Right atrium auricular region (tissue), 2 donors: ENCODE data around the gene GALNT16. TPM values are rescaled to one million over a fixed set of nuclear protein-coding genes. Genes with fewer than 3 reads are reported as not detected.

Experiments
- DNase-seq: peaks from one replicate; pipeline ENCODE4 v3.0.0-alpha.2; 2019; ENCODE audit warnings: low spot score
- H3K27ac ChIP-seq, 2 donors: fragments of 200-600 bp; sonication (generic); 1 replicate in 1 of 2; 2 replicates in 1 of 2; pipeline ENCODE4 v1.5.1; 2016 to 2019
- H3K27me3 ChIP-seq, 2 donors: fragments of 200-600 bp; sonication (generic); one replicate each; pipeline versions ENCODE4 v1.5.1 to v1.6.0; 2017 to 2019
- H3K36me3 ChIP-seq: fragments of 200-600 bp; sonication (generic); one replicate; pipeline ENCODE4 v1.5.1; 2016
- H3K4me1 ChIP-seq, 2 donors: fragments of 200-600 bp; sonication (generic); one replicate each; pipeline versions ENCODE4 v1.5.1 to v1.6.0; 2017 to 2019
- H3K4me3 ChIP-seq, 2 donors: fragments of 200-600 bp; sonication (generic); 1 replicate in 1 of 2; 2 replicates in 1 of 2; pipeline ENCODE4 v1.5.1; 2017 to 2019; ENCODE audit warnings: mild to moderate bottlenecking in 1 of 2, moderate library complexity in 1 of 2
- H3K9me3 ChIP-seq, 2 donors: fragments of 200-600 bp; sonication (generic); one replicate each; pipeline ENCODE4 v1.5.1; 2019
- CTCF ChIP-seq, 2 donors: fragments of 200-600 bp; sonication (generic); IDR thresholded peaks; one replicate each; pipeline ENCODE4 v1.5.1; 2019; ENCODE audit warnings: antibody characterized with exemption in 2 of 2
- total RNA-seq, 2 donors: library from RNA; depleted of rRNA; stranded (reverse); fragments of >200 nt; gene quantifications; one replicate each; pipeline ENCODE4 v1.1.0, GENCODE V29; 2016

GALNT16 gene
- total RNA-seq, 2 donors from 2014 or later, result 17.9 to 56.8 TPM

- no peaks in the 10 kb centered on the region for H3K27me3 ChIP-seq
- no peak overlapping the region for H3K27ac ChIP-seq
- H3K9me3 ChIP-seq, result no peaks in the 10 kb centered on the region
- no peak for TF ChIP-seq CTCF (IDR thresholded peaks at IDR 0.05)
- H3K4me3 ChIP-seq, result no peak overlapping the region
- H3K4me1 ChIP-seq, result no peaks in the 10 kb centered on the region
- no peak for DNase-seq
- no peaks in the 10 kb centered on the region for H3K36me3 ChIP-seq
Observed at GRCh38 chr14:69363964-69364363, 104.0 kb downstream of the GALNT16 start.

DNA sequence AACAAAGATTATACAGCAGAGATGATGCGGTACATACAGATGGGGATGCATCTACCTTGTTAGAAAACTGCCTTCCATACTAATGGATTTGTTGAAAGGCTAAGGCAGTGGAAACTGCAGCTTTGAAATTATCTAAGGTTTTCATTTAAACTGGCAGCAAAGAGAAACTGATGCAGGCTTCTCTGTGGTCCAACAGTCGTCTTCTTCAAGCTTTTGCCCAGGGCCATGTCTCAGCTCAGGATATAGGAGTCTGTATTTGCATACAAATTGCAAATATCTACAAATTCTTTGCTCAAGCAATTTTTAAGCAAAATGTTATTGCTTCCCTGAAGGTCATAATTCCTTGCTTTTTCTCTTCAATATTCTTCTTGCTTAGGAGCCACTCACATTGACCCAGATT lies 104.4 kb downstream of the GALNT16 start:
- no peak for TF ChIP-seq CTCF (IDR thresholded peaks at IDR 0.05)
- Histone ChIP-seq H3K27ac (no peak overlapping the region), H3K9me3 (no peaks in the 10 kb centered on the region), H3K36me3 (no peaks in the 10 kb centered on the region), H3K4me1 (no peaks in the 10 kb centered on the region), H3K27me3 (no peaks in the 10 kb centered on the region), H3K4me3 (no peak overlapping the region)
- DNase-seq, result no peak

DNA sequence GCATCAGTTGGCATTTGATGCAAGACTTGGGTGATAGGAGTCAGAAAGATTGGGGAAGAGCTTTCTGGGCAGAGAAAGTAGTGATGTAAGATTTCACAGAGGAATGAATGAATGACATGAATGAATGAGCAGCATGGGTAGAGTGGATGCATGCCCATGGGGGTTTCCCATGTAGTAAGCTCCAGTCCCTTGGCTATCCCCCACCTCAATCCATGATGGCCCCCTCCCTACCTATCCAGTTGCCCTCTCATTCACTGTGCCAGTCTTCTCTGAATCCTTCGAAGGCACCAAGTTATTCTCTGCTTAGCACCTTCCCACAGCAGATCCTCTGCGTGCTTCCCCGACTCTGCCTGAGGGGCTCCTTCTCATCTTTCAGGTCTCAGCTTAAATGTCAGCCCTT lies 106.1 kb downstream of the GALNT16 start:
- TF ChIP-seq CTCF (IDR thresholded peaks at IDR 0.05), result no peak
- Histone ChIP-seq H3K9me3 (no peaks in the 10 kb centered on the region), H3K4me1 (no peaks in the 10 kb centered on the region), H3K36me3 (no peaks in the 10 kb centered on the region), H3K27ac (no peak overlapping the region), H3K4me3 (no peak overlapping the region), H3K27me3 (no peaks in the 10 kb centered on the region)
- DNase-seq, result no peak

- Histone ChIP-seq H3K4me3 (no peak overlapping the region), H3K36me3 (no peaks in the 10 kb centered on the region), H3K4me1 (no peaks in the 10 kb centered on the region), H3K27ac (no peak overlapping the region), H3K9me3 (no peaks in the 10 kb centered on the region), H3K27me3 (no peaks in the 10 kb centered on the region)
- no peak for DNase-seq
- no peak for TF ChIP-seq CTCF (IDR thresholded peaks at IDR 0.05)
Observed at GRCh38 chr14:69366761-69367160, 106.8 kb downstream of the GALNT16 start.

- TF ChIP-seq CTCF (IDR thresholded peaks at IDR 0.05), result no peak
- Histone ChIP-seq H3K27ac (no peak overlapping the region), H3K27me3 (no peaks in the 10 kb centered on the region), H3K36me3 (no peaks in the 10 kb centered on the region), H3K4me1 (no peaks in the 10 kb centered on the region), H3K9me3 (no peaks in the 10 kb centered on the region), H3K4me3 (no peak overlapping the region)
- DNase-seq, result no peak
Observed at GRCh38 chr14:69368381-69368780, 108.4 kb downstream of the GALNT16 start.

DNA sequence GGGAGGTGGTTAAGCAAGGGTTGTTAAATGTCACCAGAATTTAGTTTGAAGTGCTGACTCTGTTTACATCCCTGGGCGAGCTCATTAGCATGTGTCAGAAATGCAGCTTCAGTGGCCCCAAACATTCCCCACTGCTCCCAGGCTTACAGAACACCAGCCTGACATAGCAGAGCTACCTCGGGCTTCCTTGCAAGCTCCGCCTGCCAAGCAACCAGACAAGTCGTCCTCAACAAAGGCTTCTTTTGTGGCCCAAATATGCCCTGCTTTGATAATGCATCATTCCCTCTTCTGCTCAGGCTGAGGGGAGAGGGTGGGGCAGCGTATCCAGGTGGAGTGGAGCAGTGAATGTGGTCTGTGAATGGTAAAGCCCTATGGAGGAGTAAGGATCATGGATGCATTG lies 110.1 kb downstream of the GALNT16 start:
- Histone ChIP-seq H3K9me3 (no peaks in the 10 kb centered on the region), H3K27ac (no peak overlapping the region), H3K27me3 (no peaks in the 10 kb centered on the region), H3K4me3 (no peak overlapping the region), H3K36me3 (no peaks in the 10 kb centered on the region), H3K4me1 (no peaks in the 10 kb centered on the region)
- no peak for TF ChIP-seq CTCF (IDR thresholded peaks at IDR 0.05)
- DNase-seq, result no peak
